ENCODE measurements around the gene LAMA4.

Gene LAMA4

DNA sequence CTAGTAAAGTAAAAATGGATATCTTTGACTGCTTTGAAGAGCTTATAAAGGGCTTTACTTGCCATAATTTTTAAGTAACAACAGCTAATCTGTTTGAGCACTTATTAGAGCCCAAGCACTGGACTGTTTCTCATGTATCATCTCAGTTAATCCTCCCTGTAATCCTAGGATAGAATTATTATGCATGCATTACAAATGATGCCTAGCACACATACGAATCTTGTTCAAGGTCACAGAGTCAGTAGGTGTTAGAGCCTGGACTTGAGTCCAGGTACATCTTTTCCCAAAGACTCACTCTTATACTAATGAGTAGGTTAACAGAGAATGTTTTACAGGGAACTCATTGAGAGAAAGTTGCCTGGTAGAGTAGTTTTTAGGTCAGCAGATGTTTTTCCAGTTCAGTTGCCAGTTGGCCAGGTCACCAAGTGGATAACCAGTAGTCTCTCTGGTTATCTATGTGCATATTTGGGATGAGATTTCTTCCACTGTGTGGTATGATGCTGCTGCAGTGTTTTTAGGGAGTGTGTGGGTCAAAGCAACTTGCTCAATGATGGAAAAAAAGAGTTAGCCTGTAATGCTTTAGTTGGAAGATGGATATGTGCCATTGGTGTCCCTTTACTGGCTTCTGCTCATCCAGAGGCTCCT lies 32.3 kb upstream of the LAMA4 start:
- DNase-seq (ENCODE audit: low spot score in 2 of 2), result peak in 1 of 2 experiments; percentile 16
- Histone ChIP-seq H3K27me3 (ENCODE audit: low read depth) (no peaks in the 10 kb centered on the region), H3K36me3 (replicated peaks) (no peaks in the 10 kb centered on the region), H3K4me1 (peaks cover 28% of the 10 kb centered on the region), H3K4me3 (no peak overlapping the region), H3K9me3 (no peaks in the 10 kb centered on the region)
- in situ Hi-C loops (cut with MboI; ENCODE audit: low sequenced_read_pairs), result no loop called here

DNA sequence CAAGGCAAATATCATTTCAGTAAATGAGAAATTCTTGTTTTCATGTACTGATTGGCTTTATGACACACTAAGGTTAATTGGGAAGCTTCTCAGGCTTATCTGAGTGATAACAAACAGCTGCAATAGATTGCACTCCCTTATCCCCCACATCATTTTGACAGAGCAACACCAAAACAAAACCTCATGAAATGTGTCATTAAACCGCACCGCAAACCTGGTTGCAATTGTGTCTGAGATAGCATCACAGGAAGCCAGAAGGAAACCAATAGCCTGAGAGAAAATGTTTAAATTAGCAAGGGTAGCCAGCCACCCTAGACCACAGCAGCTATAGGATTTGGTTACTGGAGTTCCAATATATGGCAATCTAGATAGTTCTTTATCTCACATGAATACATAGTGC lies 31.6 kb upstream of the LAMA4 start:
- Histone ChIP-seq H3K36me3 (replicated peaks) (no peaks in the 10 kb centered on the region), H3K27me3 (ENCODE audit: low read depth) (no peaks in the 10 kb centered on the region), H3K4me3 (no peak overlapping the region), H3K4me1 (peaks cover 27% of the 10 kb centered on the region), H3K9me3 (no peaks in the 10 kb centered on the region)
- in situ Hi-C loops (cut with MboI; ENCODE audit: low sequenced_read_pairs), result no loop called here
- DNase-seq (ENCODE audit: low spot score in 2 of 2), result no peak

DNA sequence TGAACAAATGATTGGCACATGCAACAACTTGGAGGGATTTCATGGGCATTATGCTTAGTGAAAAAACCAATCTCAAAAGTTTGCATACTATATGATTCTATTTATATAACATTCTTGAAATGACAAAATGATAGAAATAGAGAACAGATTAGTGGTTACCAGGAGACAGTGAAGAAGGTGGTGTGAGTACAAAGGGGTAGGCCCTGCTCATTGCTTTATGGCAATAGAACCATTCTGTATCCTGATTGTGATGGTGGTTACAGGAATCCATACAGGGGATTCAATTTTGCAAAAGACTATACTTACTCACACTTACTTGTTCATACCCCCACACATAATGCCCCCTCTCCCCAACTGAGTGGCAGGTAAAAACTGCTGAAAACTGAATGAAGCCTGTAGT lies 30.2 kb upstream of the LAMA4 start:
- Histone ChIP-seq H3K27me3 (ENCODE audit: low read depth) (no peaks in the 10 kb centered on the region), H3K4me1 (peaks cover 16% of the 10 kb centered on the region), H3K4me3 (no peak overlapping the region), H3K9me3 (no peaks in the 10 kb centered on the region), H3K36me3 (replicated peaks) (no peaks in the 10 kb centered on the region)
- DNase-seq (ENCODE audit: low spot score in 2 of 2), result no peak
- in situ Hi-C loops (cut with MboI; ENCODE audit: low sequenced_read_pairs), result no loop called here

GRCh38 chr6:112283621-112284020 lies 29.3 kb upstream of the LAMA4 start:
- H3K9me3 ChIP-seq, result no peaks in the 10 kb centered on the region
- no peak for DNase-seq (ENCODE audit: low spot score in 2 of 2)
- H3K36me3 ChIP-seq (replicated peaks), result no peaks in the 10 kb centered on the region
- peaks cover 6% of the 10 kb centered on the region for H3K4me1 ChIP-seq
- H3K4me3 ChIP-seq, result no peak overlapping the region
- H3K27me3 ChIP-seq (ENCODE audit: low read depth), result no peaks in the 10 kb centered on the region
- in situ Hi-C loops (cut with MboI; ENCODE audit: low sequenced_read_pairs), result no loop called here

DNA sequence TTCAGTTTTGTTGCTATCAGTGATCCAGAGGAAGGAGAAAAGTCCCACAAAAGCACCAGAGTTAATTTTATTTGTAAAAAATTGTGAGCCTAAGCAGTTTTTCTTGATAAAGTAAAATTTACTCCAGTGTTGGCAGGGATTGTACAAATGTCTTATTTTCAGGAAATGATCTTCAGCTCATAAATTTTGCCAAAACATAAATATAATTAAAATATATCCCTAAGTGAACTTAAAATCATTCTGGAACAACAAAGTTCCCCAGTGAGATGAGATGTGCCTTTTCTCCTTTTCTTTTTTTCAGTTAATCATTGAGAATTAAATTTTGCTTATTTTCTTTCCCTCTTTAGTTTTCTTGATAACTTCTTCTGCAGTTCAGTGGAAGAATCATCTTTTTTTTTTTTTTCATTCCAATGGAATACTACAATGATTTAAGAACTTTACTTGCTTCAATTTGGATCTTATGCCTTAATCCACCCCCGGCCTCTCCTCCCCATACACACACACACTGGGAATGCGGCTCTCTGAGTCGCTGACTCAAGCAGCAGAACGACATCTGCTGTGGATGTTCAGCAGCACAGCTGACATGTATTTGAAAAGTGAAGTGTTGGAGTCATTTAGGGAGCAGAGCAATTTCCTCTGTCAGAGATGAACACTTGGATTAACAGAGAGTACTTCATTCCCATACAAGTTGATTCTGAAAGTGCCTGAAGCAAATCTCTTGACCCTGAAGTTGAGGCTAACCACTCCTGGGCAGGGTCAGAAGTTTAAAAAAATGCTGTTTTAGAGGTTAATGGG lies 27.7 kb upstream of the LAMA4 start:
- DNase-seq (ENCODE audit: low spot score in 2 of 2), result peak; percentile 20 to 36
- peaks cover 5% of the 10 kb centered on the region; the same call in 1 of the 2 replicates for H3K4me1 ChIP-seq
- no peaks in the 10 kb centered on the region for H3K27me3 ChIP-seq (ENCODE audit: low read depth)
- H3K4me3 ChIP-seq, result no peak overlapping the region
- no peaks in the 10 kb centered on the region for H3K9me3 ChIP-seq
- in situ Hi-C loops (cut with MboI; ENCODE audit: low sequenced_read_pairs), result no loop called here
- H3K36me3 ChIP-seq (replicated peaks), result no peaks in the 10 kb centered on the region

DNA sequence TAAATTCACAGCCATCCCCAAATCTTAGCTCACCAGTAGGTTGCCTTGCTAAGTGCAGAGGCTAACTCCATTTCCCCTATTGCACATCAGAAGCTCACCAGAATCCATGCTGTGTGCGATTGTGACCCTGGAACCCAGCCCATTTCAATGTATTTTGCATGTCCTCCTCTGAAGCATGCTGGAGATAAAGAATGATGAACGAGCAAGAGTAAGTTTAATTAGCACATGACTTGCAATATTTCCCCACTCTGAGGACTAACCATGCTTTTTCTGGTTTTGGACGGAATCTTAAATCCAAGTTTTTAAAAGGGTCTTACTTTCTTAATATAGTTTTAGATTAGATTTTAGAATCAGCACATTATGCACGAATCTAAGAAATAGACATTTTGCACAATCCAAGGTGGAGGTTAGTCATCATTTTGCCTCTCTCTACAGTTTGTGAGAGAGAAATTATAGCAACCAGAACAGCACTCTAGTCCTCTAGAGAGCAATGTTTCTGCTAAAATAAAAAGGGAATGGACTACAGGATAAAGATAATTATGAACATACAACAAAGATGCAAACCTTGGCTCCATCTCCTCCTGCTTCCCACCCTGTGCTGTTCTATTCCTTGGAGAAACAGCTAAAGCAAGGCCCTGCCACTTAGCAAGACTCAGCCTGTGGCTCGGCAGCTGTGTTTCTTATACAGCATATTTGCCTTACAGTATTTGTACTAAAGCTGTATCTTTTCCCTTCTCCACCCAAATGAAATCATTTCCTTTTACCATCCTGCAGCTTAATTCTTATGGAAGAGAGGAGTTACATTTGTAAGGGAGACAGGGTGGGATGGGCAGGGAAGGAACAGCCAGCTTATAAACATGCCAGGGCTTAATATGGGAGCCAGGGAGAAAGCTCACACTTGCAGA lies 24.9 kb upstream of the LAMA4 start:
- Histone ChIP-seq H3K36me3 (replicated peaks) (no peaks in the 10 kb centered on the region), H3K4me3 (no peak overlapping the region), H3K9me3 (no peaks in the 10 kb centered on the region), H3K27me3 (ENCODE audit: low read depth) (no peaks in the 10 kb centered on the region), H3K4me1 (no peaks in the 10 kb centered on the region; the same call in 1 of the 2 replicates)
- DNase-seq (ENCODE audit: low spot score in 2 of 2), result no peak
- in situ Hi-C loops (cut with MboI; ENCODE audit: low sequenced_read_pairs), result no loop called here

- in situ Hi-C loops (cut with MboI; ENCODE audit: low sequenced_read_pairs), result no loop called here
- H3K4me1 ChIP-seq, result no peaks in the 10 kb centered on the region
- H3K36me3 ChIP-seq (replicated peaks), result no peaks in the 10 kb centered on the region
- H3K27me3 ChIP-seq (ENCODE audit: low read depth), result no peaks in the 10 kb centered on the region
- no peak overlapping the region for H3K4me3 ChIP-seq
- H3K9me3 ChIP-seq, result no peaks in the 10 kb centered on the region
- no peak for DNase-seq (ENCODE audit: low spot score in 2 of 2)
Measured at GRCh38 chr6:112275365-112275764, 21.0 kb upstream of the LAMA4 start.

DNA sequence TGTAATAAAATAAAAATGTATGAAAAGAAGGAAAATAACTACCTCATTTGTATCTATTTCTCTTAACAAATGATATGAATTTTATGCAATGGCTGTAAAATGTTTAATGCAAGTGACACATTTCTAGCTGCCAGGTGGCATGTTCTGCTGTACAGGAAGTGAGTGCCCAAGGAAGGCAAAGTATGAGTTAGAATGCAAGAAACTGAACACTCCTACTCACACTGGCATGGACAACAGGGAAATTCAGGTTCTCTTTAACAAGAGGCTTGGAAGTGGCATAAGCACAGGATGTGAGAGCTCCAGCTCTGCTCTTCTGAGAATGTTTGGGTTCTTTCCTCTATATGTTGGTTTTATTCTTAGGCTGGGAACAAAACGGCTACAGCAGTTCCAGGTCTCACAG lies 20.4 kb upstream of the LAMA4 start:
- in situ Hi-C loops (cut with MboI; ENCODE audit: low sequenced_read_pairs), result no loop called here
- no peaks in the 10 kb centered on the region for H3K4me1 ChIP-seq
- DNase-seq (ENCODE audit: low spot score in 2 of 2), result no peak
- H3K9me3 ChIP-seq, result no peaks in the 10 kb centered on the region
- no peaks in the 10 kb centered on the region for H3K36me3 ChIP-seq (replicated peaks)
- H3K4me3 ChIP-seq, result no peak overlapping the region
- H3K27me3 ChIP-seq (ENCODE audit: low read depth), result no peaks in the 10 kb centered on the region

DNA sequence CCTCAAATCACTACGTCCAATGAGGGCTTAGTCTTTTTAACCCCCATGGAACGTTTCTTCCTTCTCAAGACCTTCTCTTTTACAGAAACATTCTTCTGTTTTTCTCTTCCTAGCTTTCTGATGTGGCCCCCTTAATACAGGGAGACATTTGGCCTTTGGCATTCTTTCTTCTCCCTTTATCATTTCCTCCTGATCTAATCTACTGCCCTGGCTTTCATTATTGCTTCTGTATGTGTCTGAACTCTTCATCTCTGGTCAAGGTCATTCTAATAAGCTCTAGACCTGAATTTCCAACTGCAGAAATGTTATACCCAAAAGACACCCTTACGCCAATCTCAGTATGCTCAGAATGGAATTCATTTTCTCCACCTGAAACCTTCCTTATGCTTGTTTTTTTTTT lies 18.4 kb upstream of the LAMA4 start:
- DNase-seq (ENCODE audit: low spot score in 2 of 2), result no peak
- H3K4me1 ChIP-seq, result no peaks in the 10 kb centered on the region
- H3K4me3 ChIP-seq, result no peak overlapping the region
- in situ Hi-C loops (cut with MboI; ENCODE audit: low sequenced_read_pairs), result no loop called here
- H3K27me3 ChIP-seq (ENCODE audit: low read depth), result no peaks in the 10 kb centered on the region
- H3K36me3 ChIP-seq (replicated peaks), result no peaks in the 10 kb centered on the region
- H3K9me3 ChIP-seq, result no peaks in the 10 kb centered on the region

DNA sequence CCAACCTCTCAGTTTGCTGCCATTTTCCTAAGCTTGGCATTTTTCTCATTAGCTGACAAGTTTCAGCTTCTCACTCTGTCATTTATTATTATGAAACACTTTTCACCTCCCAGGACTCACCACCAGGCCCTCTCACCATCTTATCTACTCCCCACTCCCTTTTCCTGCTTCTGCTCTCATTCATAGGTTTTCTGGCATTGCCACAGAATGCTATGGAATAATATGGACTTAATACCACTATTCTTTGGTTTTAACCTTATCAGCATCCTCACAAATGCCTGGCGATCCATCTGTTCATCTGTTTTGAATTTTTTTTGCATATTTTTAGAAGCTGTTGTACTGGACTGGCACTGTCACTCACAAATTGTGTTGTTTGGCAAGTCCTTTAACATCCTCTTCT lies 16.4 kb upstream of the LAMA4 start:
- Histone ChIP-seq H3K4me3 (no peak overlapping the region), H3K36me3 (replicated peaks) (no peaks in the 10 kb centered on the region), H3K4me1 (no peaks in the 10 kb centered on the region), H3K27me3 (ENCODE audit: low read depth) (no peaks in the 10 kb centered on the region), H3K9me3 (no peaks in the 10 kb centered on the region)
- in situ Hi-C loops (cut with MboI; ENCODE audit: low sequenced_read_pairs), result no loop called here
- no peak for DNase-seq (ENCODE audit: low spot score in 2 of 2)

- H3K4me3 ChIP-seq, result no peak overlapping the region
- H3K36me3 ChIP-seq (replicated peaks), result no peaks in the 10 kb centered on the region
- H3K9me3 ChIP-seq, result no peaks in the 10 kb centered on the region
- no peaks in the 10 kb centered on the region for H3K4me1 ChIP-seq
- no peak for DNase-seq (ENCODE audit: low spot score in 2 of 2)
- H3K27me3 ChIP-seq (ENCODE audit: low read depth), result no peaks in the 10 kb centered on the region
- in situ Hi-C loops (cut with MboI; ENCODE audit: low sequenced_read_pairs), result no loop called here
Measured at GRCh38 chr6:112269979-112270566, 15.7 kb upstream of the LAMA4 start.

DNA sequence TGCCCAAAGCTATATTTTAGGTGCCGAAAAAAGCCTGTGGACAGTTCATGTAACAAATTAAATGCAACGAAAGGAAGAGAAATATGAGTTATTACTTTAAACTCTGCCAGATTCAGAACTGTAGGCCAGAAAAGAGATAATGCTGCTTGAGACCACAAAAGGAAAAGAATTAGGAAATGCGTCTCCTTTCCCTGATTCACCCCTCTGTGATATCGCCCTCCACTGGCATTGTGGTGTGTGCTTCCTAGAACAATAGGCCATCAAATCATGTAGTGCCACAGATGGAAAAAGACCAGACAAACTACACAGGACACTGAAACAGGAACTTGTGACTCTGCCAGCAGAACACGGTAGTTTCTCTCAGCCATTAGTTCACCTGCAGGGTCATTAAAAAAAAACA lies 14.7 kb upstream of the LAMA4 start:
- H3K4me1 ChIP-seq, result no peaks in the 10 kb centered on the region
- no peaks in the 10 kb centered on the region for H3K9me3 ChIP-seq
- DNase-seq (ENCODE audit: low spot score in 2 of 2), result peak in 1 of 2 experiments; percentile 20
- no peaks in the 10 kb centered on the region for H3K36me3 ChIP-seq (replicated peaks)
- no peak overlapping the region for H3K4me3 ChIP-seq
- H3K27me3 ChIP-seq (ENCODE audit: low read depth), result no peaks in the 10 kb centered on the region
- in situ Hi-C loops (cut with MboI; ENCODE audit: low sequenced_read_pairs), result no loop called here

DNA sequence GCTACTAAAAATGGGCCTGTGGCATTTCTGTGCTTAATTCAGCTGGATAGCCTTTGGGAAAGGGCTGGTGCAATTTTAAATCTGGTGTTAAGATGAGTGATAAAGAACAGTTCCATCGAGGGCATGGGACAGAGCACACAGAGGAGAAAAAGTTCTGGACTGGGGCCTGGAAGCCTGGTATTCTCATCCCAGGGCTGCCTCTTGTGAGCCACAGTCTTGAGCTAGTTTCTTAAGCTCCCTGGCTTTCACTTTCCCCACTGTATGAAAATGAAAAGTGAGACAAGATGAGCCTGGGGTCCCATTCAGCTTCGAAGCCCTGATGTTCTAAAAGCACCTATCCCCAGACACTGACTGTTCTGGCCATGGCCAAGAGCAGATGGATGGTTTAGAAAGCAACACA lies 14.3 kb upstream of the LAMA4 start:
- Histone ChIP-seq H3K36me3 (replicated peaks) (no peaks in the 10 kb centered on the region), H3K4me1 (no peaks in the 10 kb centered on the region), H3K27me3 (ENCODE audit: low read depth) (no peaks in the 10 kb centered on the region), H3K9me3 (no peaks in the 10 kb centered on the region), H3K4me3 (no peak overlapping the region)
- in situ Hi-C loops (cut with MboI; ENCODE audit: low sequenced_read_pairs), result no loop called here
- DNase-seq (ENCODE audit: low spot score in 2 of 2), result no peak

Measured in HAP-1 (cell line).